ENCODE measurements around the gene CNOT3.

CNOT3 gene

DNA sequence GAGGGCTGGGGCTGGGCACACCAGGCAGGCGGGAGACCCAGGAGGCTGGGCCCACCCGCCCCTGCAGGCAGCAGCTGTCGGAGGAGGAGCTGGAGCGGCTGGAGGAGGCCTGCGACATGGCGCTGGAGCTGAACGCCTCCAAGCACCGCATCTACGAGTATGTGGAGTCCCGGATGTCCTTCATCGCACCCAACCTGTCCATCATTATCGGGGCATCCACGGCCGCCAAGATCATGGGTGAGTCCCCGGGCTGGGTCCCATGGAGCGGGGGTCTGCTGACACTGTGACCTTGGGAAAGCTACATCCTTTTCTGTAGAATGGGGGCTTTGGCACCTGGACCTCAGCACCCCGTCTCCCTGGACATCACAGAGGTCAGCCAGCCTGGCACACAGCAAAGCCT lies 13.9 kb upstream of the CNOT3 start:
- no peak for DNase-seq

DNA sequence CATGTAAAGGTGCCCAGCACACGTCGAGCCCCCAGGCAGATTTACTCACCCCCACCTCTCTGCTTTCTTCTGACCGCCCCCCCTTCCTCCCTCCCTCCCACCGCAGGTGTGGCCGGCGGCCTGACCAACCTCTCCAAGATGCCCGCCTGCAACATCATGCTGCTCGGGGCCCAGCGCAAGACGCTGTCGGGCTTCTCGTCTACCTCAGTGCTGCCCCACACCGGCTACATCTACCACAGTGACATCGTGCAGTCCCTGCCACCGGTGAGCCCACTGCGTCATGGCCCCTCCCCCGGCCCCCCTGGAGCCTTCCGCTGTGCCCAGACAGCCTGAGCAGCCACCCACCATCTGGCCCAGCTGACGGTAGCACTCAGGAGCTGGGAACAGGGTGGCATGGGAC lies 13.2 kb upstream of the CNOT3 start:
- DNase-seq: no peak

DNA sequence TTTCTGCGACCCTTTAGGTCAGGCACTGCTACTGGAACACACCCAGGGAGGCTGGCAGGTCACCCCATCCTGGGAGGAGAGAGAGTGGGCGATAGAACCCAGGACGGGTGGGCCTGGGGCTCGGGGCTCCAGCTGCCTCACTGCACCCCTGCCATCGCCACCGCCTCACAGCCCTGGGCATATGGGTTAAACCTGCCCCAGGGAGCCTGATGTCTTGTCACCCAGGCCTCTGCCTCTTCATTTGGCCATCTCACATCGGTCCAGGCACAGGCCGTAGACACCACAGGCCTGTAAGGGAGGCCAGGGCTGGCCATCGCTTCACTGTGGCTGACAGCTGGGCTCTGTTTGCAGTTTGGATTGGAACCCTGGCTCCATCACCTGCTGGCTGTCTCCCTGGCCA lies 11.8 kb upstream of the CNOT3 start:
- no peak for DNase-seq

DNA sequence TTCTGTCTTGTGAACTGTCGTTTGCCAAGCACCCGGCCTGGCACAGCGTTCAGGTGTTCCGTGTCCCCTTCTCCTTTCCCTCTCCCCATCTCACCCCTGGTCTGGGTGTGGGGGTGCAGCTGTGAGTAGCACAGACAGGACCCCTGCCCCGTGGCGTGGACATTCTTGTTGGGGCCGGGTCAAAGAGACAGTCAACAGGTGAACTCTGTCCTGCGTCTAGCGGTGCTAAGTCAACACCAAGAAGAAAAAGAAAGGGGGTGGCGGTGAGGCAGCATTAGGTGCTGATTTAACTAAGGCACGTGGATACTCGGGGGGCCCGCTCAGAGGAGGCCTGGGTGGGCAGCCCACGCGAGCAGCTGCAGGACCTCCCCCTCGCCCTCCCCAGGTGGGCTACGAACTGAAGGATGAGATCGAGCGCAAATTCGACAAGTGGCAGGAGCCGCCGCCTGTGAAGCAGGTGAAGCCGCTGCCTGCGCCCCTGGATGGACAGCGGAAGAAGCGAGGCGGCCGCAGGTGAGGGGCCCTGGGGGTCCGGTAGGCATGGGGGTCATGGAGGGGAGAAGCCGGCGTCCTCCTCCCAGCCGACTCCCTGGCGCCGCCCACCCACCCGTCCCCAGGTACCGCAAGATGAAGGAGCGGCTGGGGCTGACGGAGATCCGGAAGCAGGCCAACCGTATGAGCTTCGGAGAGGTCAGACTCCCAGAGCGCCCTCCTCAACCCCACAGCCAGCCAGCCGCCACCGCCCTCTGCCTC lies 9.7 kb upstream of the CNOT3 start:
- DNase-seq: no peak

DNA sequence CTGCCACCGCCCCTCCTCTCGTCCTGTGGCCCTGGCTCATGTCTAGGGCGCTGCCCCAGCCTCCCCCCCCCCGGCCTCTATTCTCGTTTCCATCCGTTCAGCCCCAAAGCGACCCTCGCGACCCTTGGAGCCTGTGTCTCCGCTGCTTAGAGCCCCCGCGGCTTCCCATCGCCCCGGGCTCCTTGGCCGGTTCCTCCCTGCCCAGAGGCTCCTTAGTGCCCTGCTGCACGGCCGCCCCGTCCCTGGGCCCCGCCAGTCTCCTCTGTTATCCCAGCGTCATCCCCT lies 9.2 kb upstream of the CNOT3 start:
- DNase-seq: no peak

DNA sequence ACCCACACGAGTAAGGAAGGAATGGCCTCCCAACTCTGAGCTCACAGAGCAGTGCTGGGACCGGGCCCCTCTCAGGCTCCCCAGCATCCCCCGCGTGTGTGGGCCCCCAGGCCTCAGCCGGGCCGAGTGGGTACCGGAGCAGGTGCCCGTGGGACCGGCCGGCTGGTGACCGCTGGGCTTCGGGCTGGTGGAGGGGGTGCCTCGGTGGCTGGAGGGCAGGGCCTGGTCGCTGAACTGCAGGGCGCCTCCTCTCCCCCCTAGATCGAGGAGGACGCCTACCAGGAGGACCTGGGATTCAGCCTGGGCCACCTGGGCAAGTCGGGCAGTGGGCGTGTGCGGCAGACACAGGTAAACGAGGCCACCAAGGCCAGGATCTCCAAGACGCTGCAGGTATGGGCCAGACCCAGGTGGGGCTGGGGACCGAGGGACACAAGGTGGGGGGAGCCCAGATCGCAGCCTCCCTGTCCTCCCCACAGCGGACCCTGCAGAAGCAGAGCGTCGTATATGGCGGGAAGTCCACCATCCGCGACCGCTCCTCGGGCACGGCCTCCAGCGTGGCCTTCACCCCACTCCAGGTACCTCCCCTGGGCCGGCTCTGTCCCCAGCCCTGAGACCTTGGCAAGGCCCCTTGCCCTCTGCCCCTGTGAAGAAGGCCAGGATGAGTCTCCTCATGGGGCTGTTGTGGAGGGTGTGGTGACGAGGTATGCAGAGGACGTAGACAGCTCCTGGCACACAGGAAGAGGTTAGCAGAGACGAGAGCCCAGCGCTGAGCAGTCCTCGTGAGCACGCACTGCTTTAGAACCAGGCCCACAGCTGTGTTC lies 8.6 kb upstream of the CNOT3 start:
- DNase-seq: no peak

DNA sequence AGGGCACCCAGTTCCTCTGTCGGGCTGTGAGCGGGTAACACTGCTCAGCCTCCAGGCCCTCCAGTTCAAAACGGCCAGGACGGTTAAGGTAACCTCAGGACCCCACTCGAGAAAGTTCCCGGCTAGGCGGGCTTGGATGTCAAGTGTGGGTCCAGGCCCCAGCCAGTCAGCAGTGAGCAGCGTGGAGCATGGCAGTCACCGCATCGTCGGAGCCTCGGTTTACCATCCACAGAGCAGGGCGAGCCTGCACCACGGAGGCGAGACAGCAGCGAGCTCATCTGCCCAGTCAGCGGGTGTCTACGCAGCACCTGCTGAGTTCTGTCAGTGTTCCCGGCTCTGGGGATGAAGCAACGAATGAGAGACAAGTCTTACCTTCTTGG lies 8.0 kb upstream of the CNOT3 start:
- no peak for DNase-seq

DNA sequence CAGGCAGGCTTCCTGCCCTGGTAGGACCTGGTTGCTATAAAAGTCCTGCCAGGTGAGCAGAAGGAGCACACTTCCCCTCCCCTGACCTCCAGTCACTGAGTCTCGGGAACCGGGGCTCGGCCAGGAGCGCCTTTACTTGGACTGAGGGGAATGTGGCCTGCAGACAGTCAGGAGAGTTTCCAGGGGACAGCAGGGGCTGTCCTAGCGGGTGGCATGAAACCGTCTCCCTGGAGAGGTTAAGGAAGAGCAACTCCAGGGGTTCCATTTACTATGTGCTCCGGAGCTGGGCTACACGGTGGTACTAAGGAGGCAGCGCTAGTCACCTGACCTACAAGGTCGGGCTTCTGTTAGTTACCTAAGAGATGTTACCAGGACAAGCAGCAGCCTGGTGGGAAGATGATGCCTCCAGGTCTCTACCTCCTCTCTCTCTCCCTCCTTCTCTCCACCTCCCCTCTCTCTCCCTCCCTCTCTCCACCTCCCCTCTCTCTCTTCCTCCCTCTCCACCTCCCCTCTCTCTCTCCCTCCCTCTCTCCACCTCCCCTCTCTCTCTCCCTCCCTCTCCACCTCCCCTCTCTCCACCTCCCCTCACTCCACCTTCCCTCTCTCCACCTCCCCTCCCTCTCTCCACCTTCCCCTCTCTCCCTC lies 4.1 kb upstream of the CNOT3 start:
- DNase-seq: peak in 1 of 2 experiments; percentile 26

DNA sequence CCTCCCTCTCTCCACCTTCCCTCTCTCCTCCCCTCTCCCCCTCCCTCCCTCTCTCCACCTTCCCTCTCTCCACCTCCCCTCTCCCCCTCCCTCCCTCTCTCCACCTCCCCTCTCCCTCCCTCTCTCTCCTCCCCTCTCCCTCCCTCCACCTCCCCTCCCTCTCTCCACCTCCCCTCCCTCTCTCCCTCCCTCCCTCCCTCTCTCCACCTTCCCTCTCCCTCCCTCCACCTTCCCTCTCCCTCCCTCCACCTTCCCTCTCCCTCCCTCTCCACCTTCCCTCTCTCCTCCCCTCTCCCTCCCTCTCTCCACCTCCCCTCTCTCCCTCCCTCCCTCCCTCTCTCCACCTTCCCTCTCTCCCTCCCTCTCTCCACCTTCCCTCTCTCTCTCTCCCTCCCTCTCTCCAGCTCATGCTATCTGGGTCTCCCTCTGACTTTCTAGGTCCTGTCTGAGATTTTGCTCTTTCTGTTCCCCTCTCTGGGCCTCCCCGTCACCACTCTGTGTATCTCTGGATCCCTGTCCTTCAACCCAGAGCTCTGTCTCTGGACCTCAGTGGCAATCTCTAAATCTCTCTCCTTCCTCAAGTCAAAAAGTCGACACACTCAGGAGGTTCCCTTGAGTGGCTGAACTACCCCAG lies 3.5 kb upstream of the CNOT3 start:
- no peak for DNase-seq

DNA sequence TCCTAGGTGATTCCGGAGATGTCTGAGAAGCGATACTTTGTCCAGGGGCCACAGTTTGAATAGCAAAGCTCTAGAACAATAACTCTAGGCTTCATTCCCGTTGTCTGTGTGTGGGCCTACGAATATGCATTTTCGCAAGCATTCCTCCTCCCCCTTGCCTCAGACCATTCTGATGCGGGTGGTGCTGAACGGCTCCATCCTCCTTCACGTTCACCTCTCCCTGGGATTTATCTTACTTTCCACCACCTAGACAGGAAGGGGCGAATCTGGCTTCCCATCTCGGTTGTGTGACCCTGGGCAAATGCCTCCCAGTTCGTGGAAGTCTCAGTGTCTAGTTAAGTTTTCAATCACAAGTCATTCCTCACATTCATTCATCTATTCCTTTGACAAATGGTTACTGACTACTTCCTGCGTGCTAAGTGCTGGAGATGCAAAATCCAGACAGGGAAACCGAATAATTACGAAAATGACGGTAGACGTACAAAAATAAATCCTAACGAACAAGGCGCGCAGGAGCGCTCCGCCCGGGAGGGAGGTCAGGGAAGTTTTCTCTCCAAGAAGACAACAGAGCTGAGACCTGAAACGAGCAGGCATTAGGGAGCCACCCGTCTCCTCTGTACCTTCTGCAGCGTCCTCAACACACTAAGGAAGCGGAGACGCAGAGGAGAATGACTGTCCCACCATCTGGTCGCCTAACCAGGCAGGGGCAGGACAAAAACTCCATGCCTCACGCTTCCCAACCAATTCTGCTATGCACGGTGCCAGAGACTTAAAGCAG lies 1.3 kb upstream of the CNOT3 start:
- DNase-seq: peak; percentile 71 to 78

DNA sequence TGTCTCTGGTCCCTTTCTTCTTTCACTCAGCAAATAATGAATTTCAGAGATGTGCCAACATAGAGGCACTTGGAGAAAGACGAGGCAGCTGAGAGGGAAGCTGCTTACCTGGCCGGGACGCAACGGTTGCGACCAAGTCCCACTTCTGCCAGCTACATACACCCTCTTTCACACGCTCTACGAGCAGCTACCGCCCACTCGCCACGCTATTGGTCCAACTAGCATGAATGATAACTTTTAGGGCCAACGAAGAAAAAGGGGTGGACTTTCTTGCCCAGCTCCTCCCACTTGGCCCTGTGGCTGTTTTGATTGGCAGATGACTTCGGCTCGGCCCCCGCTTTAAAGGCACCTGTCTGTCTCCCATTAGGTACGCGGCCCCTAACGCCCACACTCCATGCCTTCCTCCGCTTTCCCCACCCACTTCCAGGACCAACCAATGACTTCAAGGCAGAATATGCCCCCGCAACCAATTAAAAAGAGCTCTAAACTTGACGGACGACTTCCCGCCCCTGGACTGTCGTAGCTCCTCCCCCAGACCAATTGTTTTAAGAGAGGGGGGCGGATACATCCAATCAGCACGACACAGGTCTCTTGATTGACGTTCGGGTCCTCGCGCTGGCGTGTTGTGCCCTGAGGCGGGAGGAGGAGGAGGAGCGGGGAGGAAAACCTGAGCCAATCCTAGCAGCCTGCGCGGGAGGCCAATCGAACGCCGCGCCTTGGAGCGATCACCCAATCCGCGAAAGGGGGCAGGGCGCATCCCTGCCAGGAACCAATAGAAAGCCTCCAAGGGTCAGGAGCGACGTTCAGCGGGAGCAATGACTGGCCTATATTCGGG lies 481 bp upstream of the CNOT3 start:
- peak; percentile 100 for DNase-seq

DNA sequence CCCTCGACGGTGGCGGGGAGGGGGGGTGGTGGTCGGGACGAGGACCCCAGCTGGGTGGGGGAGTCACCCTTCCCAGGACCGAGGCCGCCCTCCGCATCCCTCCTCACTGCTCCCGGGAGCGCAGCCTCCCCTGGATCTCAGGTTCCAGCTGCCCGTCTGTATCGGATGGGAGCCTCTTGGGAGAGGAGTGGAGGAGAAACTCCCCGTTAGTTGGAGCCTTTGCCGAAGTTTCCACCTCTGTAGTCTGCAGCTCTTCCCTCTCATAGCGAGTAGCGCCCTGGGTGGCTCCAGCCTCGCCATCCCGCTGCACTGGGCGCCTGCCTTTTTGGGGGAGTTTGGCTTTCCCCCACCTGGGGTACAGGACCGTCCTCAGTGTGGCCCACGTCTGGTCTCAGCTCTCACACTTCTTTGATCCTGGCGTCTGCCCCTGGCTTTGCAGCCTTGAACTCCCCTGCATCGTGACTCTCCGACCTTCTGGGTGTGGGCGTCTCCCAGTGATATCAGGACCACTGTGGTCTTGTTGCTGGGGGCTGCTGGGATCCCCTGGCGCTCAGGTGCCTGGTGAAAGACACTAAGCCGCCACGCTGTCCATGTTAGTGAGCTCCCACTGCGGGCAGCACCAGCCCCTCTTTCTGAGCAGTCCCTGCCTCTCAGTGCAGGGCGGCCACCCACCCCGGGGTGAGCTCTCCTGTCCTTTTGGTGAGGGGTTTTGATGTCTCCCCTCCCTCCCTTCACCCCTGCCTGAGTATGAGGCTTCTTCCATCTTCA lies 1.1 kb downstream of the CNOT3 start:
- DNase-seq: peak in 1 of 2 experiments; percentile 53

DNA sequence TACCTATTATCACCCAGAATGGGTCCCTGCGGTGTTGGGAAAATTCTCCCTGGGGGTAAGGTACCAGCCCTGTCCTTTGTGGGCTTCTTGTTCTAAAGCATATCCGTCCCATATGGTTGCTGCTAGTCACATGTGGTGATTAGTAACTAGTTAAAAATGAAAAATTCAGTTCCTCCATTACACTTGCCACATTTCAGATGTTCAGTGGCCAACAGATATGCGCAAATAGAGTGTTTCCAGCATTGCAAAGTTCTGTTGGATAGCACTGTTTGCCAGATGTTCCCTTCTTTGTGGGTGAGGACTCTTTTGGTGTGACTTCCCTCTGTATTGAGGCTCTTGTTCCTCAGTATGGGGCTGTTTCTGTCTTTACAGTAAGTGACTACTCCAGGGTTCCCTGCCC lies 3.8 kb downstream of the CNOT3 start:
- no peak for DNase-seq

DNA sequence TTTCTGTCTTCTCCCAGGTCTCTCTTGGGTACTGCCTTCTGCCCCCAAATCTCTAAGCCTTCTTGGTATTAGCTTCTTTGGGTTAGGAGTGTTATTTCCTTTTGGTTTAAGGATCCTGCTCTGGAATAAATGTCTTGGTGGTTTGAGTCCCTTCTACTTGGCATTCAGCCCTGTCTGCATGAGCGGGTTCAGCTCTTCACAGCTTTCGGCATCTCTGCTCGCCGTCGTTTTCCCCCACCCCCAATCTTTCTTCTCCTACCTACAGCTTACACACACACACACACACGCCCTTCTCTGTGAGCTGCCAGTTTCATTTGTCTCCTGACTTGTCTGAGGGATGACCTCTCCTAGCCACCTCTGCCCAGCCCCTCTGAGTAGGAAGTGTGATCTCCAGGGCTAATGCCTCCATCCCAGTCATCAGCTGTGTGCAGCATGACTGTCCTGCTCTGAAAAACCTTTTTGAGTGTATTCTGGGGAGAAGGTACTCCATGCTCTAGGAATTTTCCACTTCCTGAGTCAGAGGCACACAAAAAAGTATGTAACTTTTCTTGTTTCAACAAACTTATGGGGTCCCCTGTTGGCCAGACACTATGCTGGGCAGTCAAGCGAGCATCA lies 4.7 kb downstream of the CNOT3 start:
- no peak for DNase-seq

DNA sequence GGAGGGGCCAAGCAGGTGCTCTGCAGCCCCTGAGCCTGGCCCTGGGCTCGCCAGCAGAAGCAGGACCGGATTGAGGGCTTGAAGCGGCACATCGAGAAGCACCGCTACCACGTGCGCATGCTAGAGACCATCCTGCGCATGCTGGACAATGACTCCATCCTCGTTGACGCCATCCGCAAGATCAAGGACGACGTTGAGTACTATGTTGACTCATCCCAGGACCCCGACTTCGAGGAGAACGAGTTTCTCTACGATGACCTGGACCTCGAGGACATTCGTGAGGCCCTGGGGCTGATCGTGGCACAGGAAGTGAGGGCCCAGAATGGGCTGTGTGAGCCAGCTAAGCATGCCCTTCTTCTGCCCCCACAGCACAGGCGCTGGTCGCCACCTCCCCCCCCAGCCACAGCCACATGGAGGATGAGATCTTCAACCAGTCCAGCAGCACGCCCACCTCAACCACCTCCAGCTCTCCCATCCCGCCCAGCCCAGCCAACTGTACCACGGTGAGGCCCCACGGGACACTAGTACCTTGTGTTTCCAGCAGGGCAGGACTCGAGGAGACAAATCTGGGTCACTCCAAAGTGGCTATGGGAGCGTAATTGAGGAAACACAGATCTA lies 8.1 kb downstream of the CNOT3 start:
- DNase-seq: no peak

DNA sequence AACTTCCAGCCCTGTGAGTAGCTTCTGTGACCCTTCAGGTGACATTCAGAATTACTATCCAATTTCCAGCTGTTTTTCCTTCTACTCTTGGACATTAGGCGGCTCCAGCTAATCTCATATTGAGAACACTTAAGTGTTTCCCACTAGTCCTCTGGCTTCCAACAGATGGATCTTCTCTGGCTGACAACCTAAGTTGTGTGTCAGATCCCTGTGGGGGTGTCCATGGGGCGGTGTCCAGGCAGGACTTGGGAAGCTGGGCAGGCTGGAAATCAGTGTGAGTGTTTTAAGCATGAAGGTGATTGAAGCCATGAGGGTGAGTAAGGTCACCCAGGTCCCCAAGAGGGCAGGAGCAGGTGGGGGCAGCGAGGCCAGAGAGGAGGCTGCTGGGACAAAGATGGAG lies 10.1 kb downstream of the CNOT3 start:
- DNase-seq: no peak

DNA sequence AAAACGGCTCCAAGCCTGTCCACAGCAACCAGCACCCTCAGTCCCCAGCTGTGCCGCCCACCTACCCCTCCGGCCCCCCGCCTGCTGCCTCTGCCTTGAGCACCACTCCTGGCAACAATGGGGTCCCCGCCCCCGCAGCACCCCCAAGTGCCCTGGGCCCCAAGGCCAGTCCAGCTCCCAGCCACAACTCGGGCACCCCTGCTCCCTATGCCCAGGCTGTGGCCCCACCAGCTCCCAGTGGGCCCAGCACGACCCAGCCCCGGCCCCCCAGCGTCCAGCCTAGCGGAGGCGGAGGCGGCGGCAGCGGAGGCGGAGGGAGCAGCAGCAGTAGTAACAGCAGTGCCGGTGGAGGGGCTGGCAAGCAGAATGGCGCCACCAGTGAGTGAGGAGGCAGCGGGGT lies 10.6 kb downstream of the CNOT3 start:
- DNase-seq: no peak

DNA sequence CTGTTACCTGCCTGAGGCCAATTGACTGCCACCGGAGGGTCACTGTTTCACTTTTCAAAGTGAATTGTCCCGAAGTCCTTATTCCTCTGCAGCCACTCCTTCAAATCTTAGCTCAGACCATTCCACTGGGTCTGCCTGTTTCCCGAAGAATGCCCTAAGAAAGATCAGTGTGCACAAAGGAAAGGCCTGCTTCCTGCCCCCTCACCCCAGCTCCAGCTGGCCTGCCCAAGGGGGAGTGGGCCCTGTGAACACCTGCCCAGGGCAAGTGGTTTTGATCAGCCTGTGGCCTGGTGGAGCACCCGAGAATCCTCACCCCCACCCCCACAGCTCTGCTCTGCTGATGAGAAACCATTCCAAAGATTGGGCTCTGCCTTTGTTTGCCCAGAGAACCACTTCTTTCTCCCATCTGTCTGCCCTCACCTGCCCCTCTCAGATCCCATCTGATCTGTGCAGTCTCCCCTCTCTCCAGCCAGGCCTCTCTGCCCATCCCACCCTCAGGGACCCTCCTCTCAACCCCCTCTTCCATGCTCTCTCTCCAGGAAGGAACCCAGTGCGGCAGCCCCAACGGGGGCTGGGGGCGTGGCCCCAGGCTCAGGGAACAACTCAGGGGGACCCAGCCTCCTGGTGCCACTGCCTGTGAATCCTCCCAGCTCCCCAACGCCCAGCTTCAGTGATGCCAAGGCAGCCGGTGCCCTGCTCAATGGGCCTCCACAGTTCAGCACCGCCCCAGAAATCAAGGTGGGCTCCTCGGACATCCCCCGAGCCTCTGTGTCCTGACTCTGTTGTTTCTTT lies 11.7 kb downstream of the CNOT3 start:
- no peak for DNase-seq

DNA sequence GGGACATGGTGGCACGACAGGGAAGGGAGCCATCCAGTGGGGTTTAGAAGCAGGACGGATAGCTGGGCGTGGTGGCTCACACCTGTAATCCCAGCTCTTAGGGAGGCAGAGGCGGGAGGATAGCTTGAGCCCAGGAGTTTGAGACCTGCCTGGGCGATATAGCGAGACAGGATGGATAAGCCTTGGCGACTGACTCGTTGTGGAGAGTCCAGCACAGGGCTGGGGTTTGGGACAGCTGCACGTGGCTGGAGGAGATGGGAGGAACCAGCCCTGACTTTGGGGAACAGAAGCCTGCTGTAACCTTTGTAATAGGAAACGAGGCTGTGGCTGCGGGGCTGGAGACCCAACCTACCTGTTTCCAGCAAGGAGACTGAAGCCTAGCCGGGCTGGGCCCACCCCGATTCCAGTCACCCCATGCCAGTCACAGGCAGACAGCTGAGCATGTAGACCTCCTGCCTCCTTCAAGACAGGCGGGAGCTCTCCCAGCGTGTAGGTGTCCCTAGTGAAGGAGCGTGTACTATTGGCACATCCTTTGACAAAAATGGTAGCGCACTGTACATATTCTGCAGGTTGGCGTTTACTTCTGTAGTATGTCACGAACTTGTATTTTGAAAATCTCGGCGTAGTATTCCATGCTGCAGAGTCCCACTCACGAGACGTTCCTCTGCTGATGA lies 13.9 kb downstream of the CNOT3 start:
- DNase-seq: no peak
